Breast epithelium (tissue), 3 donors: Measurements from ENCODE around the gene HRK.

Source experiments
- CTCF ChIP-seq, 3 donors: fragments of 450-650 bp; IDR thresholded peaks; one replicate each; pipeline ENCODE4 v1.5.1; 2016 to 2017; ENCODE audit warnings: antibody characterized with exemption in 3 of 3, mild to moderate bottlenecking in 3 of 3, moderate library complexity in 3 of 3
- POLR2A ChIP-seq: fragments of 450-650 bp; IDR thresholded peaks from one replicate; pipeline ENCODE4 v1.6.1; 2016; ENCODE audit warnings: antibody characterized with exemption, mild to moderate bottlenecking, moderate library complexity
- POLR2AphosphoS5 ChIP-seq, 3 donors: sonication (generic); formaldehyde crosslinking; IDR thresholded peaks; one replicate each; pipeline ENCODE4 v1.6.1; 2017; ENCODE audit warnings: antibody characterized with exemption in 3 of 3

- TF ChIP-seq POLR2AphosphoS5 (IDR thresholded peaks at IDR 0.05) (no peak), CTCF (IDR thresholded peaks at IDR 0.05) (no peak), POLR2A (no peak)
Observed at GRCh38 chr12:116898669-116899068, 17.4 kb upstream of the HRK start.
